H1 (cell line): ENCODE data around the gene DTD1. TPM values are rescaled to one million over a fixed set of nuclear protein-coding genes. Genes with fewer than 3 reads are reported as not detected.

Source experiments
- CTCF ChIA-PET: fragments of 300-600 bp; sonication (Branson Sonifier 250); formaldehyde crosslinking; loops from one replicate; lab custom pipeline; 2021; ENCODE audit not compliant: partially characterized antibody; lab: Charles Lee
- POLR2A ChIA-PET: fragments of 300-600 bp; sonication (Branson Sonifier 250); formaldehyde crosslinking; loops from one replicate; lab custom pipeline; 2021; ENCODE audit warnings: inconsistent platforms; ENCODE audit not compliant: partially characterized antibody; lab: Charles Lee
- DNase-seq, 2 experiments: peaks; one replicate each; pipeline versions ENCODE4 v3.0.0 to v3.0.0-alpha.2; 2010 to 2022; ENCODE audit warnings: low spot score in 2 of 2, low read depth in 1 of 2, mixed read lengths in 1 of 2
- FAIRE-seq: peaks from 2 replicates; lab custom pipeline; 2011; peaks lifted over from hg19 to GRCh38; lab: Jason Lieb, UNC
- H2AFZ ChIP-seq: 2 replicates; pipeline ENCODE4 v1.8.1; 2012; ENCODE audit warnings: low read length, inconsistent platforms
- H2AK5ac ChIP-seq: 2 replicates; pipeline ENCODE4 v1.6.1; 2013; ENCODE audit warnings: low read depth, low read length
- H2BK120ac ChIP-seq: replicated peaks from 2 replicates; pipeline ENCODE3; 2013; ENCODE audit warnings: low read depth, low read length, inconsistent platforms
- H2BK12ac ChIP-seq: 2 replicates; pipeline ENCODE4 v1.6.1; 2013; ENCODE audit warnings: low read depth, low read length
- H2BK15ac ChIP-seq: 2 replicates; pipeline ENCODE4 v1.6.1; 2013; ENCODE audit warnings: low read length
- H2BK20ac ChIP-seq: 2 replicates; pipeline ENCODE4 v1.6.1; 2013; ENCODE audit warnings: low read length
- H2BK5ac ChIP-seq: 2 replicates; pipeline ENCODE4 v1.6.1; 2013; ENCODE audit warnings: low read depth, low read length
- H3K14ac ChIP-seq: 2 replicates; pipeline ENCODE4 v1.6.1; 2013; ENCODE audit warnings: inconsistent platforms; ENCODE audit not compliant: insufficient read length
- H3K18ac ChIP-seq: 2 replicates; pipeline ENCODE4 v1.6.1; 2013; ENCODE audit warnings: low read length; ENCODE audit errors: extremely low read depth
- H3K23ac ChIP-seq: 2 replicates; pipeline ENCODE4 v1.6.1; 2013; ENCODE audit warnings: inconsistent platforms; ENCODE audit not compliant: insufficient read length
- H3K23me2 ChIP-seq: 2 replicates; pipeline ENCODE4 v1.6.1; 2013; ENCODE audit warnings: low read depth, low read length
- H3K27ac ChIP-seq: 2 replicates; pipeline ENCODE4 v1.6.1; 2011; ENCODE audit warnings: low read depth, low read length, inconsistent platforms
- H3K27me3 ChIP-seq, 4 experiments: replicated peaks in 1 of 4; 1 replicate in 1 of 4; 2 replicates in 3 of 4; pipeline versions ENCODE4 v1.6.1 to v1.8.1; 2011 to 2013; ENCODE audit warnings: low read length in 3 of 4, mild to moderate bottlenecking in 3 of 4, inconsistent platforms in 2 of 4, mixed read lengths in 2 of 4, moderate library complexity in 1 of 4; ENCODE audit not compliant: control insufficient read depth in 3 of 4, insufficient read depth in 3 of 4; ENCODE audit errors: extremely low read depth in 1 of 4
- H3K36me3 ChIP-seq, 4 experiments: 2 replicates each; pipeline versions ENCODE4 v1.6.1 to v1.8.1; 2011 to 2013; ENCODE audit warnings: mild to moderate bottlenecking in 4 of 4, low read length in 3 of 4, moderate library complexity in 2 of 4, control low read depth in 1 of 4, inconsistent platforms in 1 of 4; ENCODE audit not compliant: insufficient read depth in 4 of 4, control insufficient read depth in 2 of 4
- H3K4ac ChIP-seq: replicated peaks from 2 replicates; pipeline ENCODE3; 2013; ENCODE audit warnings: low read length, low read depth, mixed read lengths, inconsistent platforms; ENCODE audit not compliant: insufficient read length
- H3K4me1 ChIP-seq, 4 experiments: replicated peaks in 1 of 4; 1 replicate in 1 of 4; 2 replicates in 3 of 4; pipeline versions ENCODE4 v1.6.1 to v1.8.1; 2011 to 2013; ENCODE audit warnings: low read length in 3 of 4, inconsistent platforms in 2 of 4, mixed read lengths in 1 of 4; ENCODE audit not compliant: insufficient read depth in 4 of 4, control insufficient read depth in 3 of 4
- H3K4me2 ChIP-seq, 2 experiments: 2 replicates each; pipeline versions ENCODE4 v1.6.1 to v1.8.1; 2011 to 2013; ENCODE audit warnings: low read depth in 2 of 2, low read length in 2 of 2, control low read depth in 1 of 2, inconsistent platforms in 1 of 2, mild to moderate bottlenecking in 1 of 2; ENCODE audit not compliant: insufficient read depth in 1 of 2
- H3K4me3 ChIP-seq, 4 experiments: fragments of 200-600, 300-600 bp in 1 of 4; sonication (generic), shearing (Covaris generic), sonication (Bioruptor Twin) in 1 of 4; 2 replicates each; pipeline versions ENCODE4 v1.5.1 to v1.8.1; 2011 to 2016; ENCODE audit warnings: low read length in 4 of 4, low read depth in 3 of 4, control low read depth in 2 of 4, inconsistent platforms in 2 of 4, mild to moderate bottlenecking in 2 of 4, mixed read lengths in 1 of 4, moderate library complexity in 1 of 4; ENCODE audit not compliant: insufficient read depth in 2 of 4; ENCODE audit errors: extremely low read depth in 1 of 4
- H3K56ac ChIP-seq: replicated peaks from 2 replicates; pipeline ENCODE3; 2013; ENCODE audit warnings: low read depth, mild to moderate bottlenecking, mixed read lengths, low read length, inconsistent platforms; ENCODE audit not compliant: insufficient read length
- H3K79me1 ChIP-seq: 2 replicates; pipeline ENCODE4 v1.6.1; 2013; ENCODE audit warnings: low read depth, low read length, control low read depth
- H3K79me2 ChIP-seq, 2 experiments: 2 replicates each; pipeline versions ENCODE4 v1.6.1 to v1.8.1; 2012 to 2013; ENCODE audit warnings: low read length in 2 of 2, mild to moderate bottlenecking in 2 of 2, inconsistent platforms in 1 of 2; ENCODE audit not compliant: insufficient read depth in 2 of 2, control insufficient read depth in 1 of 2
- H3K9ac ChIP-seq, 4 experiments: replicated peaks in 1 of 4; 1 replicate in 1 of 4; 2 replicates in 3 of 4; pipeline versions ENCODE4 v1.6.1 to v1.8.1; 2011 to 2013; ENCODE audit warnings: low read depth in 3 of 4, low read length in 3 of 4, control low read depth in 2 of 4, mild to moderate bottlenecking in 2 of 4, moderate library complexity in 2 of 4, inconsistent platforms in 1 of 4; ENCODE audit errors: extremely low read depth in 1 of 4
- H3K9me3 ChIP-seq, 2 experiments: 2 replicates each; pipeline versions ENCODE4 v1.6.1 to v1.8.1; 2012 to 2013; ENCODE audit warnings: mild to moderate bottlenecking in 2 of 2, moderate library complexity in 2 of 2, control low read depth in 1 of 2, inconsistent platforms in 1 of 2, low read depth in 1 of 2, low read length in 1 of 2, mixed read lengths in 1 of 2; ENCODE audit not compliant: insufficient read depth in 2 of 2
- H4K20me1 ChIP-seq, 2 experiments: replicated peaks in 1 of 2; 2 replicates each; pipeline versions ENCODE3 to v1.8.1; 2011 to 2013; ENCODE audit warnings: inconsistent platforms in 2 of 2, low read length in 2 of 2, mild to moderate bottlenecking in 1 of 2; ENCODE audit not compliant: insufficient read depth in 2 of 2, control insufficient read depth in 1 of 2
- H4K5ac ChIP-seq: 2 replicates; pipeline ENCODE4 v1.6.1; 2013; ENCODE audit warnings: low read length, low read depth, mixed read lengths, inconsistent platforms; ENCODE audit not compliant: insufficient read length
- H4K8ac ChIP-seq: 2 replicates; pipeline ENCODE4 v1.8.0; 2013; ENCODE audit warnings: mild to moderate bottlenecking, moderate library complexity, low read length, inconsistent platforms; ENCODE audit not compliant: insufficient read depth; ENCODE audit errors: extremely low read depth
- H4K91ac ChIP-seq: replicated peaks from 2 replicates; pipeline ENCODE3; 2013; ENCODE audit warnings: low read length, mixed read lengths, inconsistent platforms; ENCODE audit not compliant: insufficient read length
- CBX8 ChIP-seq: fragments of 300-800, 300-1000 bp; sonication (generic); IDR thresholded peaks from 2 replicates; pipeline ENCODE4 v1.7.1; 2016; ENCODE audit warnings: low read depth, low read length, borderline replicate concordance
- EZH2 ChIP-seq: fragments of 200-600 bp; sonication (generic); IDR thresholded peaks from 2 replicates; pipeline ENCODE4 v1.7.1; 2012; ENCODE audit warnings: low read depth, mild to moderate bottlenecking, moderate library complexity, low read length, inconsistent platforms; ENCODE audit not compliant: severe bottlenecking
- POLR2A ChIP-seq, 2 experiments: IDR thresholded peaks; 1 replicate in 1 of 2; 2 replicates in 1 of 2; pipeline ENCODE4 v1.6.1; 2011; ENCODE audit warnings: low read depth in 2 of 2, low read length in 2 of 2, mild to moderate bottlenecking in 2 of 2; ENCODE audit errors: control extremely low read depth in 1 of 2
- SIRT6 ChIP-seq: IDR thresholded peaks from one replicate; pipeline ENCODE4 v1.7.1; 2012; ENCODE audit warnings: low read length, inconsistent platforms
- TCF12 ChIP-seq: IDR thresholded peaks from 2 replicates; pipeline ENCODE4 v1.6.1; 2011; ENCODE audit warnings: low read depth, mild to moderate bottlenecking, low read length
- YY1 ChIP-seq: IDR thresholded peaks from 2 replicates; pipeline ENCODE4 v1.6.1; 2011; ENCODE audit warnings: low read depth, mild to moderate bottlenecking, low read length
- WGBS, 2 experiments: shearing (Covaris generic) in 1 of 2; methylation state at CpG; one replicate each; pipeline versions ENCODE4 v1.1.6 to v1.1.7; 2013 to 2015; ENCODE audit warnings: low lambda C conversion rate in 2 of 2, mixed read lengths in 2 of 2, inconsistent platforms in 1 of 2, low coverage in 1 of 2, missing lambda C conversion rate in 1 of 2; ENCODE audit not compliant: insufficient replicate concordance in 2 of 2, insufficient coverage in 1 of 2, insufficient read length in 1 of 2; ENCODE audit errors: extremely low coverage in 1 of 2, missing lambda C conversion rate in 1 of 2; 5-methylcytosine and 5-hydroxymethylcytosine counted together
- polyA plus RNA-seq, 7 experiments: library from polyadenylated mRNA; depleted of rRNA in 3 of 7; stranded (reverse) in 5 of 7; unstranded in 2 of 7; fragments of >200 nt in 5 of 7; fragments of 200-250 nt in 2 of 7; gene quantifications; 1 replicate in 5 of 7; 2 replicates in 1 of 7; 4 replicates in 1 of 7; pipeline versions ENCODE4 v1.2.1 to v1.2.3, GENCODE V29; 2011 to 2013; ENCODE audit warnings: missing spikeins in 2 of 7, mixed read lengths in 2 of 7
- total RNA-seq: library from RNA; stranded (reverse); fragmentation: NEBNext Ultra II Directional; extraction: Animal tissue kit (Norgen Biotek cat#: 25700); gene quantifications from 2 replicates; pipeline ENCODE4 v1.2.1, GENCODE V29; 2021
- TF ChIP-seq, protein P1 (sequence below): IDR thresholded peaks from 2 replicates; pipeline ENCODE4 v1.6.1; 2012; ENCODE audit warnings: inconsistent platforms
- TF ChIP-seq, protein P2 (sequence below): IDR thresholded peaks from 2 replicates; pipeline ENCODE4 v1.6.1; 2011; ENCODE audit warnings: low read depth, mild to moderate bottlenecking, low read length; ENCODE audit not compliant: insufficient read depth

Gene DTD1
- total and polyA plus RNA-seq, 2 of the 8 experiments (the other 6 are each of a cell fraction or from before 2014, with no cell fraction given) = 49.7 to 66.6 TPM

DNA sequence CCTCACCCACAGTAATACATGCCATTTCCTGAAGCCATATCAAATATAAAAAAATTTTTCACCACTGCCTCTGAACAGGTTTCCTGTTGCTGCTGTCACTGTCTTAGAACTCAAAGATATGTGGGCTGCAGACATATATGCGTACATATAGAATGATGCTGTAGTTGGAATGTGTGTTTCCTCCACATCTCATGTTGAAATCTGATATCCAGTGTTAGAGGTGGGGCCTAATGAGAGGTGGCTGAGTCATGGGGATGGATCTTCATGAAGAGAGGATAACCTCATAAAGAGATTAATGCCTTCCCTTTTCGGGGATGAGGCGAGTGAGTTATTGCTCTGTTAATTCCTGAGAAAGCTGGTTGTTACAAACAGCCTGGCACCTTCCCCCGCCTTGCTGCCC lies 218.0 kb downstream of the DTD1 start:
- Histone ChIP-seq H4K5ac (no peak overlapping the region), H3K56ac (no peak overlapping the region), H3K79me2 (no peaks in the 10 kb centered on the region), H2BK120ac (no peak overlapping the region), H2AFZ (no peak overlapping the region), H4K91ac (no peak overlapping the region), H3K4me2 (no peak overlapping the region), H3K23me2 (no peaks in the 10 kb centered on the region), H3K18ac (no peak overlapping the region), H3K4me1 (no peaks in the 10 kb centered on the region), H2AK5ac (no peak overlapping the region), H4K20me1 (no peaks in the 10 kb centered on the region), H2BK15ac (no peak overlapping the region), H4K8ac (no peak overlapping the region), H3K27me3 (no peaks in the 10 kb centered on the region), H3K79me1 (no peaks in the 10 kb centered on the region), H2BK5ac (no peak overlapping the region), H2BK12ac (no peak overlapping the region), H3K27ac (no peak overlapping the region), H3K4me3 (no peak overlapping the region), H3K14ac (no peak overlapping the region), H3K9ac (no peak overlapping the region), H3K9me3 (no peaks in the 10 kb centered on the region), H2BK20ac (no peak overlapping the region), H3K4ac (no peak overlapping the region), H3K36me3 (no peaks in the 10 kb centered on the region), H3K23ac (no peak overlapping the region)
- TF ChIP-seq SIRT6 = no peak
- TF ChIP-seq EZH2 = no peak
- no peak for TF ChIP-seq TCF12
- TF ChIP-seq, protein P1, sequence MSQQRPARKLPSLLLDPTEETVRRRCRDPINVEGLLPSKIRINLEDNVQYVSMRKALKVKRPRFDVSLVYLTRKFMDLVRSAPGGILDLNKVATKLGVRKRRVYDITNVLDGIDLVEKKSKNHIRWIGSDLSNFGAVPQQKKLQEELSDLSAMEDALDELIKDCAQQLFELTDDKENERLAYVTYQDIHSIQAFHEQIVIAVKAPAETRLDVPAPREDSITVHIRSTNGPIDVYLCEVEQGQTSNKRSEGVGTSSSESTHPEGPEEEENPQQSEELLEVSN = no peak
- no peak for TF ChIP-seq POLR2A (IDR thresholded peaks at IDR 0.05; ENCODE audit: control extremely low read depth in 1 of 2, low read depth in 2 of 2, low read length in 2 of 2)
- TF ChIP-seq CBX8 = no peak
- TF ChIP-seq YY1 = no peak
- TF ChIP-seq, protein P2, sequence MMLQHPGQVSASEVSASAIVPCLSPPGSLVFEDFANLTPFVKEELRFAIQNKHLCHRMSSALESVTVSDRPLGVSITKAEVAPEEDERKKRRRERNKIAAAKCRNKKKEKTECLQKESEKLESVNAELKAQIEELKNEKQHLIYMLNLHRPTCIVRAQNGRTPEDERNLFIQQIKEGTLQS = no peak
- ChIA-PET POLR2A (no interaction called here), CTCF (no interaction called here)
- FAIRE-seq (no peak), DNase-seq (no peak)
- WGBS, 2 experiments = 85% methylated on average over 4 of the region's 4 CpGs; no CpG with 5 or more reads in 1 of the 2 experiments
